ENCODE results near the gene ROBO2. TPM values are rescaled to one million over a fixed set of nuclear protein-coding genes. Genes with fewer than 3 reads are reported as not detected.

Gene ROBO2
- total RNA-seq, 1 experiment from 2014 or later, result 0.07 TPM

DNA sequence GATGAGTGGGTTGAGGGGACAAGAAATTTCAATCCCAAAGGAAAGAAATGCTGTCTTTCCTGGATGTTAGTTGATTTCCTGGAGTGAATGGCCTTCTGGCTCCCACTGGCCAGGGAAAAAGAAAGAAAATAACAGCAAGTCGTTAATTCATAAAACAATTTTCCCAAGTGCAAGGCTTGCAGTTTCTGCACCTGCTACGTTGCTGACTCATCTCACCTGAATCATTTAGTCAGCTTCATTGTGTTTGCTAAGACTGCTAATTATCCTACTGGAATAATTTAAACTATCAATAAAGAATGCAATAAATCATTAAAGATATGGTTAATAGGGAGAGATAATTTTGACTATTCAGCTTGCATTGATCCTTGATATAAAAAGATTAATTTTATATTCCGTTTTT is 387.6 kb downstream of the ROBO2 start:
- Histone ChIP-seq H3K27me3 (no peaks in the 10 kb centered on the region), H3K4me3 (no peak overlapping the region), H3K36me3 (no peaks in the 10 kb centered on the region), H3K9me3 (no peaks in the 10 kb centered on the region)
- no peak for DNase-seq

DNA sequence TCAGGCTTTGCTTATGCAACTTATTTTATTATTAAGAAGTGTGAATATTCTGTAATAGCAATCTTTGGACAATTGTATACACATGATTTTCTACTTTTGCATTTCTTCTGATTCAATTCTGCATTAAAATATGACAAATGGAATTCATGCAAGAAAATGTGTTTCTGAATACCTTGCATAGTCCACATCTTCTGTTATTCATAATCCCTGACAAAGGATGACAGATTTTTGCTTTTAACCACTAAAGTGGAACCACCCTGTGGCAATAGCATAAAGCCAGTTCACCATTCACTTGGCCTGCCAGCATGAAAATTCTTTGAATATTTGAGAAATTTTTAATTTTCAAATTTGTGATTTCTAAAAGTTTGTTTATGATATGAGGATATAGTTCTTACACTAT is 397.0 kb downstream of the ROBO2 start:
- Histone ChIP-seq H3K27me3 (no peaks in the 10 kb centered on the region), H3K9me3 (no peaks in the 10 kb centered on the region), H3K36me3 (no peaks in the 10 kb centered on the region), H3K4me3 (no peak overlapping the region)
- no peak for DNase-seq

DNA sequence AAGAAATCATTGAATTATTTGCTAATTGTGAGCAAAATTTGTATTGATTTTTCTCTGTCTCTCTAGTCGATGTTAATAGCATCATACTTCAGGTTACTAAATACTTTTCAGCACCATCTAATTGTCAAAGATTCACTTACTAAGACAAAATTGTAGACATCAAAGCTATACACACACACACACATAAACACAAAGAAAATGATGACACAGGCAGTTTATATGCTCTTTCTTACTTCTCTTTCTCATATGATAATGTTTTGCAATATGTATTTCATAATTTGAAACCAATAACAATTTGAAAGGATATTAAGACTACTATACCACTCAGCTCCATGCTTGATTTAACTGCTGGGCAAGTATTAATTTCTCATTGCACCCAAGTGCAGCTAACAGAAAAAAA is 406.2 kb downstream of the ROBO2 start:
- no peaks in the 10 kb centered on the region for H3K9me3 ChIP-seq
- H3K27me3 ChIP-seq, result no peaks in the 10 kb centered on the region
- no peaks in the 10 kb centered on the region for H3K36me3 ChIP-seq
- DNase-seq, result no peak
- no peak overlapping the region for H3K4me3 ChIP-seq

DNA sequence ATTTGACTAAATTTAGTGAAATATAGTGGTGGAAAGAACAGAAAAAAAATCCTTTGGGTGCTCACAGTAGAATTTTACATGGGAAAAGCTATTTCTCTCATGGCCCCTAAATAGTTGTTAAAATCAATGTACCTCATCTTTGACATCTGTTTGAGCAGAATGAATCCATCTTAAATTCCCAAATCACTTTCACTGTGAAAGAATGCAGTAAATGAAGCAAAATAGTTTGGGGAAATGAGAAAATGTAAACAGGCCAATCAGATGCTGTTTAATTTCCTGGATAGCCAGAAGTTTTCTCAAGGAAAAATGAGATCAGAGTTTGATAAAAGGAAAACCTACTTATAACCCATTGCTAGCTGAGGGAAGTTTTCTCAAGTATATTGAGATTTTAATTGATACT is 406.9 kb downstream of the ROBO2 start:
- Histone ChIP-seq H3K27me3 (no peaks in the 10 kb centered on the region), H3K4me3 (no peak overlapping the region), H3K36me3 (no peaks in the 10 kb centered on the region), H3K9me3 (no peaks in the 10 kb centered on the region)
- no peak for DNase-seq

DNA sequence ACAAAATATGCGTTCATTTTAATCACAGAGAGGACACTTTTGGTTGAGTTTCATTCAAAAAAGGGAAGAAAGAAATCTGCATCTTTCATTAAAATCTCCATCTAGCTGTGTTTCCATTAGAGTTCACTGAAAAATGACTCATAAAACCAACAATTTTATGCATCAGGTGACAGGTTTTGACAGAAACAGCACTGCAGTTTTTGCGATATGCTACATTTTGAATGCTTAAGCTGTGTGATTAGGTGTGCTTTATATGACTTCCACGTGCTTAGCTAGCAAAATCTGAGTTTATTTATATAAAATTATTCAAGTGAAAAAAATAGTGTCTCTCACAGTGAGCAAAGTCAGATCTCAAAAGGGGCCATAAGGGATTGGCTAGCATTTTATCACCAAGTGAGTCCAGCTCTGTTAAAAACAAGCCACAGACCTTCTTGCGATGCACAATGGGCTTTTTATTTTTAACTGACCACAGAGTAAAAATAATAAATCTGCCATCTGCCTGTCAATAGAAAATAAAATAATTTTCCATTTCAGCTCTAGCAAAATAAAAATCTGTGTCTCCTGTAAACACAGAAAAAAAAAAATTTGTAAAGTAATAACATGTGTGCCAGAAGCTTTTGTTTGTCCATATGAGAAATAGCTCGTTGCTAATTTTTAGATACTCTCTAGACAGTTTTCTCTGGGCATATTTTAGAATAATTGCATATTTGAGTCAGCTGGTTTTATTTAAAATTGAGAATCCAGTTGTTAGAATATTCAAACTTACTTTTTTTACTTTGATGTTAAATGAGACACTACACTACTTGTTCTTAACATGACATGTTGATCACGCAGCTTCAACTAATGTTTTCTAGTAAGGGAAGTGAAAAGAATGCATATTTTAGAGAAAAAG is 409.8 kb downstream of the ROBO2 start:
- Histone ChIP-seq H3K36me3 (no peaks in the 10 kb centered on the region), H3K27me3 (no peaks in the 10 kb centered on the region), H3K4me3 (no peak overlapping the region), H3K9me3 (no peaks in the 10 kb centered on the region)
- DNase-seq, result no peak

- Histone ChIP-seq H3K27me3 (no peaks in the 10 kb centered on the region), H3K9me3 (no peaks in the 10 kb centered on the region), H3K36me3 (no peaks in the 10 kb centered on the region), H3K4me3 (no peak overlapping the region)
- DNase-seq, result peak; percentile 1
These were observed 416.5 kb downstream of the ROBO2 start for GRCh38 chr3:77456431-77456830.

GRCh38 chr3:77456906-77457305 is 417.0 kb downstream of the ROBO2 start:
- Histone ChIP-seq H3K9me3 (no peaks in the 10 kb centered on the region), H3K36me3 (no peaks in the 10 kb centered on the region), H3K4me3 (no peak overlapping the region), H3K27me3 (no peaks in the 10 kb centered on the region)
- no peak for DNase-seq

DNA sequence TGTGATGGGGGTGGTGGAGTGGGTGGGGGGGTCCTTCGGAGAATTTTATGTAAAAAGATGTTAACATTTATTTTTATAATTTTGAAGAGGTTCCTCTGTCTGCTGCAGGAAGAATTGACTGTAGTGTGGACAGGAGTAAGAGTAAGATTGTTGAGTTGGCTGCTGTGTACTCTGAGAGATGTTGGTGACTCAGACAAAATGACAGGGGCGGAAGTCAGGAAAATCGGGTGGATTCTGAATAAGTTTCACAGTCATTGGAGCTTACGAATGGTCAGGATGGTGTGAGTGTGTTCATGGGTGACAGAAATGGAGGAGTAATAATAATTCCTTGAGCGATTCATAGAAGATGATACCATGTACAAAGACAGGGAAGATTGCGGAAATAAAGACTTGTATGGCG is 420.0 kb downstream of the ROBO2 start:
- no peaks in the 10 kb centered on the region for H3K36me3 ChIP-seq
- H3K27me3 ChIP-seq, result no peaks in the 10 kb centered on the region
- no peak overlapping the region for H3K4me3 ChIP-seq
- H3K9me3 ChIP-seq, result no peaks in the 10 kb centered on the region
- no peak for DNase-seq

GRCh38 chr3:77460326-77460725 is 420.4 kb downstream of the ROBO2 start:
- DNase-seq, result peak; percentile 64
- Histone ChIP-seq H3K9me3 (no peaks in the 10 kb centered on the region), H3K27me3 (no peaks in the 10 kb centered on the region), H3K36me3 (no peaks in the 10 kb centered on the region), H3K4me3 (no peak overlapping the region)

DNA sequence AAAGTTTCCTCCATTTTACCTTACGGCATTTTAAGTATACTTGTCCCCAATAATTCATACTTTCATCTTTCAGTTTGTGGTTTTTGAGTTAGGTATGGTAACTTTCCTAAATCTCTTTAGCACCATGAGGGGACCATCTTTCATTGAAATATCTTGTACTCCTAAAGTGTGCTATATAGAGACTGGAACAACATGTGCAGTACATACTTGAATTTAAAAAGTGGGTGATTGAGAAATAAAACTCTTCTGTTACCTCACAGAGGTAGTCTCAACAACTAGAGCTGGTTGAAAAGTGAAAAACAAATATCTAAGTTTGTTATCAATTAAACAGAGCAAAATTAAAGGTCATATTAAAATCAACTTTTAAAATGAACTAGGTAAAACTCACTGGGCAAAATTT is 423.1 kb downstream of the ROBO2 start:
- no peak for DNase-seq
- Histone ChIP-seq H3K9me3 (no peaks in the 10 kb centered on the region), H3K4me3 (no peak overlapping the region), H3K27me3 (no peaks in the 10 kb centered on the region), H3K36me3 (no peaks in the 10 kb centered on the region)

DNA sequence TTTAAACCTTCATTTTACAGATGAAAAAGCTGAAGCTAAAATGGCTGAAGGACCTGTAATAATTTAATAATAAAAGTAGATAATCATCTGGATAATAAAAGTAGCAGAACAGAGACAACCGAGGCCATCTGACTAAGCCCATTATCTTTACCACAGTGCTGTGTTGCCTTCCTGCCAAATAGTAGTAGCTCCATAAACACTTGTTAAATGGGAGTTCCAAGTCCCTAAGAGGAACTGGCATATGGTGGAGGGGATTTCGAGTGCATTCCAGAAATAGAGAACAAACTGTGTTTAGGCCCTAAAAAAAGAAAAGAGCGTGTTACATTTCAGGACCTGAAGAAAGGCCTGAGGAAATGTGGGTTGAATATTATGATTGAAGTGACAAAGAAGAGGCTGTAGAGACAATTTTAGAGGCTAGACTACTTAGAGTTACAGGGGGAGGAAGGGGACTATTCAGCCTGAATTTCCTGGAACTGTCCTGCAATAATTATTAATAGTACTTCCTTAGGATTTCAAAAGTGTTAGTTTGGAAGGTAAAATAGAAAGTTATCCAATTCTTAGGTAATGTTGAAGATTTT is 424.3 kb downstream of the ROBO2 start:
- peak; percentile 37 for DNase-seq
- no peaks in the 10 kb centered on the region for H3K36me3 ChIP-seq

DNA sequence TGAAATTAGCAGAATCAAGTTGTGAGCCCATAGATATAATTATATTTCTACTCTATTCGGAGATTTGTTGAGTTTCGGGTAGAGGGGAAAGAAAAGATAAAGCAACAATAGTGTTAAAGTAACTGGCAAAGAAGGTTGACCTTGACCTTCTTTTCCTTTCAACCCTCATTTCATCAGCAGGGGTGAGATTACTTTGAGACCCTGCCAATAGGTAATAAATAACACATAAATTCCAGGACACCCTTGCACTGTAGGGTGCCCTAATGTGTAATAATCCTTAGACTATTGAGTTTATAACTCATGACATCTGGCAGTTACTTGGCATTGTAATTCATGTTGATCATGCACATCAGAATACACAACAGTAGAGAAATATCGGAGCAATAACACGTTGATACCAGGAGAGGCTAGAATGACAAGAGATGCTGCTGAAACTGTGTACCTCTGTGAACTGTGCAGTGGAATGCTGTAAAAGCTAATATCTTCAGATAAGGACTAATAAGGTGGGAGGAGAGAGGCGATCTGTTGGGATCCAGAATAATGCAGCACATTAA is 426.7 kb downstream of the ROBO2 start:
- Histone ChIP-seq H3K9me3 (no peaks in the 10 kb centered on the region), H3K36me3 (no peaks in the 10 kb centered on the region), H3K27me3 (no peaks in the 10 kb centered on the region), H3K4me3 (no peak overlapping the region)
- DNase-seq, result no peak

More for the DNA sequence above, 424.3 kb downstream of the ROBO2 start:
- no peaks in the 10 kb centered on the region for H3K9me3 ChIP-seq
- no peak overlapping the region for H3K4me3 ChIP-seq
- H3K27me3 ChIP-seq, result no peaks in the 10 kb centered on the region

- no peaks in the 10 kb centered on the region for H3K9me3 ChIP-seq
- no peaks in the 10 kb centered on the region for H3K36me3 ChIP-seq
- H3K27me3 ChIP-seq, result no peaks in the 10 kb centered on the region
- no peak overlapping the region for H3K4me3 ChIP-seq
- peak; percentile 43 for DNase-seq
These were observed 428.1 kb downstream of the ROBO2 start for GRCh38 chr3:77467702-77468625.

GRCh38 chr3:77468626-77469020 is 428.7 kb downstream of the ROBO2 start:
- no peak overlapping the region for H3K4me3 ChIP-seq

DNA sequence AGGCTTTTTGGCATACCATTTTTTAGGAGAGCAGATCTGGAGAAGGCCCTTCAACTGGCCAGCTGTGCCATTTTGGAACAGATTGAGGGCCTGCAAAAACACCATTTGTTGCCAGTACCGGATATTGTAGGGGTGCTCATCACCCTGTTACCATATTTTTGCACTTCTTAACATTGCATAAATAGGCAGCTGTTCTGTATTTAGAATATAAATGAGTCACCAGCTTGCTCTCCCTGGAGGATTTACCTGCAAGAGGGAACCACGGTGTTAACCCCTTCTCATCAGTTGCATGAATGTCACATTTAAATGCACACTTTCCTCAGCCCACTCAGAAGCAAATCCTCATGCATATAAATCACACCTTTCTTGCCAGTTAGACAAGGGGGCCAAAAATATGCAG is 435.6 kb downstream of the ROBO2 start:
- Histone ChIP-seq H3K27me3 (no peaks in the 10 kb centered on the region), H3K9me3 (no peaks in the 10 kb centered on the region), H3K4me3 (no peak overlapping the region), H3K36me3 (no peaks in the 10 kb centered on the region)
- DNase-seq, result no peak

More at GRCh38 chr3:77468626-77469020, 428.7 kb downstream of the ROBO2 start:
- DNase-seq, result peak; percentile 1
- no peaks in the 10 kb centered on the region for H3K36me3 ChIP-seq
- H3K27me3 ChIP-seq, result no peaks in the 10 kb centered on the region
- H3K9me3 ChIP-seq, result no peaks in the 10 kb centered on the region

- Histone ChIP-seq H3K4me3 (no peak overlapping the region), H3K27me3 (no peaks in the 10 kb centered on the region), H3K9me3 (no peaks in the 10 kb centered on the region), H3K36me3 (no peaks in the 10 kb centered on the region)
- no peak for DNase-seq
These were observed 439.1 kb downstream of the ROBO2 start for GRCh38 chr3:77479021-77479420.

DNA sequence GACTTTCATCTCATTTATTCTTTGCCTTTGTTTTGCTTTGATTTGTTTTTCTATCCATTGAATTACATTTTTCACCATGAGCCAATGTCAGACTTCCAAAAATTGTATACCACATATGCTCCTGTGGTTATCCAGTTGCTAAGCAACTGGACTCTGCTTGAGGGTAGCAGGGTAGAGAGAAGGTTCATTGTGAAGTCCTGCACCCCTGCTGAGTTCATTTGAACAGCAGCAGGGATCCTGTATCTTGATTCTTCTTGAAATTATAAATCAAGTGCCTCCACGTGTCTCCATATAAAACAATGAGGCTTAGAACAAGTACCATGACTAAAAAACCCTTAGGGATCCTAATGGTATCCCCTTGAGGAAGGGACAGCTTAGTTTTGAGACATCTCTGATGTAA is 449.3 kb downstream of the ROBO2 start:
- no peak for DNase-seq
- no peaks in the 10 kb centered on the region for H3K27me3 ChIP-seq
- H3K36me3 ChIP-seq, result no peaks in the 10 kb centered on the region
- no peaks in the 10 kb centered on the region for H3K9me3 ChIP-seq
- no peak overlapping the region for H3K4me3 ChIP-seq

All from MG63 (cell line).